T-helper 2 cell treated with Interferon-gamma antibody and Interleukin-4, amounts not matched to agents 5 μg/mL and 100 μg/mL, for 36 hours (primary cell): ENCODE results near the gene GRK6.

Experiments
- DNase-seq: peaks from one replicate; pipeline ENCODE4 v3.0.0; 2021; ENCODE audit warnings: low spot score
- H3K27ac Mint-ChIP-seq: one replicate; pipeline ENCODE4 v1.8.0; 2021; ENCODE audit warnings: mild to moderate bottlenecking, mixed read lengths
- H3K27me3 Mint-ChIP-seq: one replicate; pipeline ENCODE4 v1.8.0; 2021; ENCODE audit warnings: low read depth, mixed read lengths
- H3K36me3 Mint-ChIP-seq: one replicate; pipeline ENCODE4 v1.8.0; 2021; ENCODE audit warnings: low read depth, mixed read lengths
- H3K4me1 Mint-ChIP-seq: one replicate; pipeline ENCODE4 v1.8.0; 2021; ENCODE audit warnings: low read depth, mixed read lengths
- H3K4me3 Mint-ChIP-seq: one replicate; pipeline ENCODE4 v1.8.0; 2022; ENCODE audit warnings: mild to moderate bottlenecking, moderate library complexity, mixed read lengths
- H3K9me3 Mint-ChIP-seq: one replicate; pipeline ENCODE4 v1.8.0; 2021; ENCODE audit warnings: mixed read lengths

The GRK6 gene

DNA sequence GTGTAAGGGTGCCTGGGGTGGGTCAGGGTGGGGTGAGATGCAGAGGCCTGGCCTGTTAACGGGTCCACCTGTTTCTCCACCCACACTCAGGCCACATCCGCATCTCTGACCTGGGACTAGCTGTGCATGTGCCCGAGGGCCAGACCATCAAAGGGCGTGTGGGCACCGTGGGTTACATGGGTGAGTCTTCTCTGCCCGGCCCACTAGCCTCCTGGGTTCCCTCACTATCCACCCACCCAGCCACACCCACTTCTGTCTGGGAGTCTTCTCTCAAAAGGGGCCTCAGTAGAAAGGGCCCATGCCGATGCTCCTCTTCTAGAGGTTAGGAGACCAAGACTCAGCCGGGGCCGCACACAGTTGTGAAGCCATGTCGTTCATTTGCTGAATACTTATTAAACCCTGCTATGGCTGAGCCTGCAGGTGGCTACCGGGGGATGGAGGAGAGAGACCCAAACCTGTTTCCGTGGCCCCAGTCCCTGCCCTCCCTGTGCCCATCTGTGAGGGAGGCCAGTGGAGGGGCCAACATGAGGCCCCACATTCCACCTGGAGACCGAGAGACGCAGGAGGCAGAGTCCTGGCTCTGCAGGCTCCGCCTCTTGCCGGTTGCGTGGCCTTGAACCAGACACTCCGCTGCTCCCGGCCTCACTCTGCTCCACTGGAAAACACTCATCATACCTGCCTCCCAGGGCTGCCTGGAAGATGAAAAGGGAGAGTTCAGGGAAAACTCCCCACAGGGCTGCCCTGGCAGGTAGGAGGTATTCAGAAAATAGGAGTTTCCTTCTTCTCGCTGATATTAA, 8.7 kb downstream of the GRK6 start:
- peaks cover 81% of the 10 kb centered on the region for H3K36me3 Mint-ChIP-seq
- DNase-seq = no peak
- H3K4me1 Mint-ChIP-seq = peaks cover 45% of the 10 kb centered on the region
- no peaks in the 10 kb centered on the region for H3K27me3 Mint-ChIP-seq
- H3K9me3 Mint-ChIP-seq = no peaks in the 10 kb centered on the region
- H3K27ac Mint-ChIP-seq = no peak overlapping the region
- H3K4me3 Mint-ChIP-seq = no peak overlapping the region

DNA sequence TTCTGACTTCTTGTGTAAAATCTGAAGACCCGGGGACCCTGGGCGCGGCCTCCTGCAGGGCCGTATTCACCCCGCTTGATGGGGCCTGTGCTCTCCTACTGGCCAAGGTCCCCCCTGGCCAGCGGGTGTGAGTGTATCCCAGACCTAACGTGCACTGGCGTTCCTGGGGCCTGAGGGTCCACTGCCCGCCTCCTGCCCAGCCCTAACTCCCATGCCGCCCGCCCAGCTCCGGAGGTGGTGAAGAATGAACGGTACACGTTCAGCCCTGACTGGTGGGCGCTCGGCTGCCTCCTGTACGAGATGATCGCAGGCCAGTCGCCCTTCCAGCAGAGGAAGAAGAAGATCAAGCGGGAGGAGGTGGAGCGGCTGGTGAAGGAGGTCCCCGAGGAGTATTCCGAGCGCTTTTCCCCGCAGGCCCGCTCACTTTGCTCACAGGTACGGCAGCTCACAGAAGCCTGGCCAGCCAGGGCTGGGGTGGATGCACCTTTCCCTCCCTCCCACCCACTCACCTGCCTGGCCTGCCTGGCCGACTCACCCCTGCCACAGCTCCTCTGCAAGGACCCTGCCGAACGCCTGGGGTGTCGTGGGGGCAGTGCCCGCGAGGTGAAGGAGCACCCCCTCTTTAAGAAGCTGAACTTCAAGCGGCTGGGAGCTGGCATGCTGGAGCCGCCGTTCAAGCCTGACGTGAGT, 9.5 kb downstream of the GRK6 start:
- DNase-seq = no peak
- Mint-ChIP-seq H3K4me3 (no peak overlapping the region), H3K36me3 (peaks cover 73% of the 10 kb centered on the region), H3K4me1 (peaks cover 37% of the 10 kb centered on the region), H3K9me3 (no peaks in the 10 kb centered on the region), H3K27me3 (no peaks in the 10 kb centered on the region), H3K27ac (no peak overlapping the region)

DNA sequence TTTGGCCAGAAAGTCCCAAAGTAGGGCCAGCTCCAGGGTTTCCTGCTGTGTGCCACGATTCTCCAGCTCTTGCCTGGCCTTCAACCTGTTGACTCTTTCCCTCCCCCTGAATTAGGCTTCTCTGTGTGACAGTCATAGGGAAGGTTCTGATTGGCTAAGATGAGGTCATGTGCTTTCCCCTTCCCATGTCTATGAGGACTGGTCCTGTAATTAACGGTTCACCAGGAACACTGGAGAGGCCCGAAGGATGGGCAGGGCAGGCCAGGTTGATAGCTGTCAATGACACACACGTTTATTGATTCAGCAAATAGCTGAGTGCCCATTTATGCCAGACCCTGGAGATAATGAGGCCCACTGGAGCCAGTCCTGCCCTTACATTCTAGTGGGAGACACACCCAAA, 11.1 kb downstream of the GRK6 start:
- Mint-ChIP-seq H3K27ac (no peak overlapping the region), H3K4me1 (peaks cover 27% of the 10 kb centered on the region), H3K36me3 (peaks cover 70% of the 10 kb centered on the region), H3K9me3 (no peaks in the 10 kb centered on the region), H3K27me3 (no peaks in the 10 kb centered on the region), H3K4me3 (no peak overlapping the region)
- DNase-seq = no peak

DNA sequence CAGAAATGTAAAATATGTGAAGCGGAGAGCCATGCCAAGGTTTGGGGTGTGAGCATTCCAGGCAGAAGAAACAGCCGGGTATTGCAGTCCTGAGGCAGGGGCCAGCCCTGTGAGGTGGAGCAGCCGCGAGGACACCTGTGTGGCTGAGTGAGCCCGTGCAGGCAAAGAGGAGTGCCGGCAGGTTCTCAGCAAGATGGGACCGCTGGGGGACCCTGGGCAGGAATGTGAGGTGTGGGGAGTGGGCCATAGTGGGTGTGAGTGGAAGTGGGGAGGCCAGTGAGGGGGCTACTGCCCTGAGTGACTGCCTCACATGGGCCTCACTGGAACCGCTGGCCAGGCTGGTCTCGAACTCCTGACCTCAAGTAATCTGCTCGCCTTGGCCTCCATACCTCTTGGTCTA, 12.0 kb downstream of the GRK6 start:
- Mint-ChIP-seq H3K27me3 (no peaks in the 10 kb centered on the region), H3K4me1 (peaks cover 25% of the 10 kb centered on the region), H3K27ac (no peak overlapping the region), H3K36me3 (peaks cover 68% of the 10 kb centered on the region), H3K9me3 (no peaks in the 10 kb centered on the region), H3K4me3 (no peak overlapping the region)
- no peak for DNase-seq

DNA sequence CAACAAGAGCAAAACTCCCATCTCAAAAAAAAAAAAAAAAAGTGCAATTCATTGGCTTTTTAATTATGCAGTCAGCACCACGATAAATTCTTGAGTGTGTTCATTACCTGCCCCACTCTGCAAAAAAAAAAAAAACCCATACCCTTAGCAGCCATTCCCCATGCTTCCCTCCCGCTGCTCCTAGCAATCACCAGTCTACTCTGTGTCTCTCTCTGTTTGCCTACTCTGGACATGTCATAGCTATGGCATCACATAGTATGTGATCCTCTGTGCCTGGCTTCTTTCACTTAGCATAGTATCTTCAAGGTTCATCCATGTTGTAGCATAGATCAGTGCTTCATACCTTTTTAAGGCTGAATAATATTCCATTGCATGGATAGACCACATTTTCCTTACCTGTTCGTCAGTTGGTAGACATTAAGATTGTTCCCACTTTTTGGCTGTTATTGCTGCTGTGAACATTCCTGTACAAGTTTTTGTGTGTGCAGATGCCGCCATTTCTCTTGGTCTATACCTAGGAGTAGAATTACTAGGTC, 13.1 kb downstream of the GRK6 start:
- no peak overlapping the region for H3K27ac Mint-ChIP-seq

DNA sequence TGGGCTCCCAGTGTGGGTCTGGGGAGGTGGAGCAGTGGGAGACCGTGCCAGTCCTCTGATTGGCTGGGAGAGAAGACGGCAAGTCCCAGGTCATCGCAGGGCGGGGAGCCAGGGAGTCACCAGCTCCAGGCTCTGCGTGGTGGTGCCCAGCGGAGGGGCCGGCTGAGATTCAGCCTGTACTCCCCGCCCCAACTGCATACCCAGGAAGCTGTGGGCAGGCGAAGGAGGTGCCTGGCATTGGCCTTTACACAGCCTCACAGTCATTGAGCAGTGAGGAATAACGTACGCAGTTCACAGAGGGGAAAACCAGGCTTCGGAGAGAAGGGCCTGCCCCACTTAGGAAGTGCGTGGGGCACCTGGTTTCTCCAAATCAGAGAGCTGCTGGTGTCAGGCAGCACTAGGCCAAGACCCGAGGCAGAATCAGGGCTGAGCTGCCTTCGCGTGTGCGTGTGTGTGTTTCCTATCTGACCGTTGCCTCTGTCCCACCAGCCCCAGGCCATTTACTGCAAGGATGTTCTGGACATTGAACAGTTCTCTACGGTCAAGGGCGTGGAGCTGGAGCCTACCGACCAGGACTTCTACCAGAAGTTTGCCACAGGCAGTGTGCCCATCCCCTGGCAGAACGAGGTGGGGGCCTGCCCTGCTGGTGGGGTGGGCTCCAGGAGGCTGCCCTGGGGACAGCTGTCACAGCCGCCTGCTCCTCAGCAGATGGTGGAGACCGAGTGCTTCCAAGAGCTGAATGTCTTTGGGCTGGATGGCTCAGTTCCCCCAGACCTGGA, 13.9 kb downstream of the GRK6 start:
- DNase-seq = peak; percentile 41
- Mint-ChIP-seq H3K27me3 (no peaks in the 10 kb centered on the region), H3K36me3 (peaks cover 56% of the 10 kb centered on the region), H3K27ac (peak overlapping the region; percentile 57), H3K4me1 (peaks cover 30% of the 10 kb centered on the region), H3K9me3 (no peaks in the 10 kb centered on the region), H3K4me3 (no peak overlapping the region)

More for the DNA sequence above, 13.1 kb downstream of the GRK6 start:
- Mint-ChIP-seq H3K9me3 (no peaks in the 10 kb centered on the region), H3K4me1 (peaks cover 27% of the 10 kb centered on the region), H3K4me3 (no peak overlapping the region), H3K27me3 (no peaks in the 10 kb centered on the region), H3K36me3 (peaks cover 61% of the 10 kb centered on the region)
- DNase-seq = no peak

DNA sequence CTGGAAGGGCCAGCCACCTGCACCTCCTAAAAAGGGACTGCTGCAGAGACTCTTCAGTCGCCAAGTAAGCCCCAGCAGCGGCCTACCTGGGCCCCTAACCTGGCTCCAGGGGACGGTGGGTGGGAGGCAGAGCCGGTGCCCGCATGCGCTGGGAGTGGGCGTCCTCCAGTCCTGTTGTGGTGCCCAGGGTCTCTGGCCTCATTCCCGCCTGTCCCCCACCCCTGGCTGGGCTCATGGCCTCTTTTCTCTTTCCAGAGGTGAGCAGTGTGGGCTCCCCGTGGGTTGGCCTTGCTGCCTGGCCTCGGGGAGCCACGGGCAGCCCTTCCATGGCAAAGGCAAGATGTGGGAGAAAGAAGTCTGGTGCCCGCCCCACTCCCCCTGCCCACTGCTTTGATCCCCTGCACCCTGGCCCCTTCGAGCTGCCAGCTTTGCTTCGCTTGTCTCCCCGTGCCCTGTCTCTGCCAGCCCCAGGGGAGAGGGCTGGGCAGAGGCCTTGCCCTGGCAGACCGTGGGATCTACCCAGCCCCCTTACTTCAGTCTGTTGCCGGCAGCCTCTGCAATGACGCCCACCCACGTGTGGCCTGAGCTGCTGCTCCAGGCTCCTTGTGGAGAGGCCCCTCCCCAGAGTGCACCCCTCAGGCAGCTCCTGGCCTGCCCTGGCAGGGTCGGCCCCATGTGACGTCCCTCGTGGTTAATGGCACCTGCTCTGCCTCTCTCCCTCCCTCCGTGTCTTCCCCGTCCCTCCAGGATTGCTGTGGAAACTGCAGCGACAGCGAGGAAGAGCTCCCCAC, 14.7 kb downstream of the GRK6 start:
- peaks cover 51% of the 10 kb centered on the region for H3K36me3 Mint-ChIP-seq
- H3K4me3 Mint-ChIP-seq = no peak overlapping the region
- DNase-seq = no peak
- H3K27ac Mint-ChIP-seq = no peak overlapping the region
- H3K27me3 Mint-ChIP-seq = no peaks in the 10 kb centered on the region
- H3K9me3 Mint-ChIP-seq = no peaks in the 10 kb centered on the region
- H3K4me1 Mint-ChIP-seq = peaks cover 38% of the 10 kb centered on the region

DNA sequence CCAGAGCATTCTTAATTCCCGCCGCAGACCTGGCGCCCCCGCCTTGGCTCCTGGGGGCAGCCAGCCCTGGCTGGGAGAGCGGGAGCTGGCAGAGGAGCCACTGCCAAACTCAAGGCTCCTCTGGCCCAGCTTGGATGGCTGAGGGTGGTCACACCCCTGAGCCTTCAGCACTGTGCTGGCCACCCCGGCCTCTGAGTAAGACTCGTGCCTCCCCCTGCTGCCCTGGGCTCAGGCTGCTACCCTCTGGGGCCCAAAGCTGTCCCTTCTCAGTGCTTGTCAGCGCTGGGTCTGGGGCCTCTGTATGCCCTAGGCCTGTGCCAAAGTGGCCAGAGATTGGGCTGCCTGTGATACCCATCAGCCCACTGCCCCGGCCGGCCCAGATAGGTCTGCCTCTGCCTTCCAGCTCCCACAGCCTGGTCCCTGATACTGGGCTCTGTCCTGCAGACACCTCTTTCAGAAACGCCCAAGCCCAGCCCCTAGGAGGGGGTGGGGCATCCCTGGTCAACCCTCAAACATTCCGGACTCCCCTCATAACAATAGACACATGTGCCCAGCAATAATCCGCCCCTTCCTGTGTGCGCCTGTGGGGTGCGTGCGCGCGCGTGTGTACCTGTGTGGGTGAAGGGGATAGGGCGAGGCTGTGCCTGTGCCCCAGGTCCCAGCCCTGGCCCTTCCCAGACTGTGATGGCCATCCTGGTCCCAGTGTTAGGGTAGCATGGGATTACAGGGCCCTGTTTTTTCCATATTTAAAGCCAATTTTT, 15.8 kb downstream of the GRK6 start:
- no peak for DNase-seq
- H3K4me1 Mint-ChIP-seq = peaks cover 36% of the 10 kb centered on the region
- H3K36me3 Mint-ChIP-seq = peaks cover 42% of the 10 kb centered on the region
- peak overlapping the region; percentile 41 for H3K27ac Mint-ChIP-seq
- H3K4me3 Mint-ChIP-seq = no peak overlapping the region
- H3K27me3 Mint-ChIP-seq = no peaks in the 10 kb centered on the region
- no peaks in the 10 kb centered on the region for H3K9me3 Mint-ChIP-seq

DNA sequence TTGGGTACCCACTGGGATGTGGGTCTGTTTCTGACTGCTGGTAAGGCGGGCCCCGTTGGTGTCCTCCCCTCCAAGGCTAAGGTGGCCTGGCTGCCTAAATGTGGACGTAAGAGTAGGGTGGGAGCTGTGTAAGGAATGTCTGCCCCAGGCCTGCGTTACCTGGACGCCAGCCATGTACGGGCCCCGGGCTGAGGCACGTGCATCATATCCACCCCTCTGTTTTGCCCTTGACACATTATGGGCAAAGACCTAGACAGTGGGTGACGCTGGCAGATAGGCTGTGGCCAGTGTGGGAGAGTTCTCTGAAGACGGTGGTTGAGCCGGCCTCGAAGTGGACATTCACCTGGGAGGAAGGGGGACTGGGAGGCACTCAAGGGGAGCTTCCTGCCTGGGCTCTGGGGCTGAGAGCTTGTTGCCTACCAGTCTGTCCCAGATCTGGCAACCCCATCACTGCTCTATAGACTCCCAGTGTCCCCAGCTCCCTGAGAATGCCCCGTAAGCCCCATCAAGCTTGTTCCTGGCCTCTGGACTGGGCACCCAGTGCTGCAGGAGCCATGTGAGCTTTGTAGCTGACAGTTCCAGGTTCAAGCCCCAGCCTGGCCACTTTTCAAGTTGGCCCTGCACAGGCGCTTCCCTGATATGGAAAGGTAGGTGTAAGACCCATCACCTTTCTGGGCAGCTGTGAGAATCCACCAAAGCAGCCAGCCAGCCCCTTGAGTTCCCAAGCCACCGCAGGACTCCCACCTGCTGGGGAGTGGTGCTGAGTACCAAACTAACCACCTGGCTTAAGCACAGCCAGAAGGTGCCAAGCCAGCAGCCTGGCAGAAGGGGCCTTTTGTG, 16.9 kb downstream of the GRK6 start:
- Mint-ChIP-seq H3K4me3 (no peak overlapping the region), H3K36me3 (peaks cover 31% of the 10 kb centered on the region), H3K27me3 (peaks cover 5% of the 10 kb centered on the region), H3K27ac (no peak overlapping the region), H3K4me1 (peaks cover 33% of the 10 kb centered on the region), H3K9me3 (no peaks in the 10 kb centered on the region)
- no peak for DNase-seq

DNA sequence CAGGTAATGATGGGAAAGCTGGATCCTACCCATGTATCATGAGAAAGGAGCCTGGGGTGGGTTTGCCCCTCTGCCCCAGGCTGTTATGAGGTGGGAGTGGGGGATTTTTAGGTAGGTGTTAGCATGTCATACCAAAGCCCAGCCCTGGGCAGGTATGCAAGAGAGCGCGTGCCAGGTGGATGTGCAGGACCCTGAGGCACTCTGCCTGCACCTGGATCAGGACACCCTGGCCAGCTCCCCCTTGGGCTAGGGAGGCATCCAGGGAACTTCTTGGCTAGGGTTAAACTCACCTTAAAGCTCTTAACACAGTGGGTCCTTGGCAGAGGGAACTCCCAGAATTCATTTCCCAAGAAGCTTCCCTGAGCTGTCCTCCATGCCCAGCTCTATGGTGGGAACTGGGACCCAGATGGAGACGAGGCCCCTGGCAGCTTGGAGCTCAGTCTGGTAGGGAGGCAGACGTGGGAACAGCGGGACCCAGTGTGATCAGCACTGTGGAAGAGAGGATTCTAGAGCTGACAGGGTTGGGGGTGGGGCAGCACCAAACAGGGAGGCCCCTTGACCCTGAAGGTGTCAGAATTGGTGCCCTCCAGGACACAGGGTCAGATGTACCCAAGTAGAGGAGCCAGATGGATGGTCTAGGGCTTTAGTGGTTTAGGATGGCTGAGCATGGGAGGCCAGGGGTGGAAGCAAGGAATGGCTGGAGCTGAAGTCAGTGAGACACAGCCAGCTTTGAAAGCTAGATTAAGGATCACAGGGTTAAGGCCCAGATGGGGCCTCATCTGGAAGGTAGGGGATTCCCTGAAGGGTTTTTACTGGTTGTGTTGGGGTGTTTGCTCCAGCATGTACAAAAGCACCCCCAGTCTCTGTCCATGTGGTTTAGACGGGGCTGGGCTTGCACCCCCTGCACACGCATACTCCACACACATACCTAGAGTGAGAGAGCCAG, 17.9 kb downstream of the GRK6 start:
- Mint-ChIP-seq H3K27ac (peak overlapping the region; percentile 83), H3K27me3 (peaks cover 7% of the 10 kb centered on the region), H3K4me1 (peaks cover 35% of the 10 kb centered on the region), H3K36me3 (peaks cover 24% of the 10 kb centered on the region), H3K4me3 (peak overlapping the region; percentile 63), H3K9me3 (no peaks in the 10 kb centered on the region)
- no peak for DNase-seq

DNA sequence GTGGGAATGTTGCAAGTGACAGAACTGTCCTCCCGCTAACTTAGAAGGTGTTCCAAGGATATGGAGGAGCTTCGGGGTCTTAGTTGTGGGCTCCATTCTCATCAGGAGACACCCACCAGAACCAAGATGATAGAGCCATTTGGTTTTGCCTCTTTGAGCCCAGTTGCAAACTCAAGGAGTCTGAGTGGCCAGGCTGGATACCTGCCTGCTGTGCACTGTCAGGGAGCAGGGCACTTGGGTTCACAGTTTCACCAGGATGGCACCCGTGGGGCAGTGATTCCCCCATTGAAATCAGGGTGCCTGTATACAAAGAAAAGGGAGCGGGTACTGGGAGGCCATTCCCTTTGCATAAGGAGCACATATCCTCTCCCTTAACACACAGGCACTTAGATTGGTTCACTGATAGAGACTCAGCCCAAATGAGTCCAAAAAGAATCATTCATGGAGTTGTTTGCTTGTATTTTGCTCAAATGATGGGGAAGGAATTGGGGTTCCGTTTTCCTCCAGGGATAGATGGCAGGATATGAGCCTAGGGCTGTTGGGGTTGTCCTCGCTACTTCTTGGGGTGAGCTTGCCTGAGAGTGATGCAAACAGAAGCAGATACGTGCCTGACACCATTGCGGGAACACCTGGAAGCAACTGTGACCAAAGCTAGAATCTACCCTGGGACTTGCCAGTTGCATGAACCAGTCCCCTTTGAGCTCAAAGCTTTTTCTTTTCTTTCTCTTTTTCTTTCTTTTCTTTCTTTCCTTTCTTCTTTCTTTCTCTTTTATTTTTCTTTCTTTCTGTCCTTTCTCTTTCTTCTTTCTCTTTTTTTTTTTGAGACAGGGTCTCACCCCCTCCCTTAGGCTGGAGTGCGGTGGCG, 18.8 kb downstream of the GRK6 start:
- H3K27ac Mint-ChIP-seq = peak overlapping the region; percentile 92
- peaks cover 29% of the 10 kb centered on the region for H3K4me1 Mint-ChIP-seq
- peak overlapping the region; percentile 76 for H3K4me3 Mint-ChIP-seq
- H3K27me3 Mint-ChIP-seq = peaks cover 7% of the 10 kb centered on the region
- H3K36me3 Mint-ChIP-seq = peaks cover 16% of the 10 kb centered on the region
- no peak for DNase-seq
- H3K9me3 Mint-ChIP-seq = no peaks in the 10 kb centered on the region
